H9 (cell line): ENCODE data around the gene SF3B1. TPM values are rescaled to one million over a fixed set of nuclear protein-coding genes. Genes with fewer than 3 reads are reported as not detected.

Experiments used
- DNase-seq: peaks from one replicate; pipeline ENCODE4 v3.0.0-alpha.2; 2017
- H2AFZ ChIP-seq: one replicate; pipeline ENCODE4 v1.6.1; 2013; ENCODE audit warnings: mild to moderate bottlenecking, low read length, control low read depth, moderate library complexity
- H2AK5ac ChIP-seq: 2 replicates; pipeline ENCODE4 v1.6.1; 2013; ENCODE audit warnings: low read length, control low read depth, mixed read lengths; ENCODE audit not compliant: insufficient read length
- H2BK120ac ChIP-seq: one replicate; pipeline ENCODE4 v1.6.1; 2013; ENCODE audit warnings: low read depth, mild to moderate bottlenecking, low read length, control low read depth, inconsistent platforms; ENCODE audit not compliant: poor library complexity, severe bottlenecking
- H2BK12ac ChIP-seq: 2 replicates; pipeline ENCODE4 v1.6.1; 2013; ENCODE audit warnings: low read length, control low read depth, mixed read lengths, low read depth; ENCODE audit not compliant: insufficient read length
- H2BK15ac ChIP-seq: 2 replicates; pipeline ENCODE4 v1.6.1; 2013; ENCODE audit warnings: low read depth, low read length, control low read depth
- H2BK20ac ChIP-seq: one replicate; pipeline ENCODE4 v1.6.1; 2013; ENCODE audit warnings: low read depth, mild to moderate bottlenecking, low read length, control low read depth, inconsistent platforms; ENCODE audit not compliant: poor library complexity, severe bottlenecking
- H2BK5ac ChIP-seq: 2 replicates; pipeline ENCODE4 v1.6.1; 2013; ENCODE audit warnings: low read length, control low read depth, mixed read lengths; ENCODE audit not compliant: insufficient read length
- H3K14ac ChIP-seq: 2 replicates; pipeline ENCODE4 v1.6.1; 2013; ENCODE audit warnings: low read length, control low read depth; ENCODE audit not compliant: insufficient read depth
- H3K18ac ChIP-seq: 2 replicates; pipeline ENCODE4 v1.6.1; 2013; ENCODE audit warnings: low read depth, mild to moderate bottlenecking, mixed read lengths, low read length, control low read depth; ENCODE audit not compliant: insufficient read length
- H3K23ac ChIP-seq: 2 replicates; pipeline ENCODE4 v1.6.1; 2013; ENCODE audit warnings: low read length, control low read depth, mixed read lengths, low read depth; ENCODE audit not compliant: insufficient read length
- H3K23me2 ChIP-seq: 2 replicates; pipeline ENCODE4 v1.6.1; 2013; ENCODE audit warnings: low read depth, mild to moderate bottlenecking, mixed read lengths, low read length, control low read depth; ENCODE audit not compliant: insufficient read length, poor library complexity, severe bottlenecking
- H3K27ac ChIP-seq: 2 replicates; pipeline ENCODE4 v1.5.1; 2013; ENCODE audit warnings: low read length, control low read depth, mixed read lengths, low read depth; ENCODE audit not compliant: insufficient read length
- H3K27me3 ChIP-seq: 2 replicates; pipeline ENCODE4 v1.6.1; 2013; ENCODE audit warnings: low read length, control low read depth, inconsistent platforms; ENCODE audit not compliant: insufficient read depth
- H3K4ac ChIP-seq: 2 replicates; pipeline ENCODE4 v1.6.1; 2013; ENCODE audit warnings: low read depth, mild to moderate bottlenecking, control low read depth, inconsistent platforms, low read length, moderate library complexity
- H3K4me1 ChIP-seq: 2 replicates; pipeline ENCODE4 v1.6.1; 2013; ENCODE audit warnings: low read length, control low read depth, inconsistent platforms; ENCODE audit not compliant: insufficient read depth
- H3K4me2 ChIP-seq: 2 replicates; pipeline ENCODE4 v1.6.1; 2013; ENCODE audit warnings: low read length, control low read depth, mixed read lengths; ENCODE audit not compliant: insufficient read length, insufficient read depth
- H3K56ac ChIP-seq: 2 replicates; pipeline ENCODE4 v1.6.1; 2013; ENCODE audit warnings: low read depth, mild to moderate bottlenecking, mixed read lengths, low read length, control low read depth; ENCODE audit not compliant: insufficient read length
- H3K79me1 ChIP-seq: 2 replicates; pipeline ENCODE4 v1.6.1; 2013; ENCODE audit warnings: low read depth, mild to moderate bottlenecking, moderate library complexity, low read length, control low read depth, inconsistent platforms; ENCODE audit not compliant: insufficient read depth, poor library complexity, severe bottlenecking
- H3K79me2 ChIP-seq: 2 replicates; pipeline ENCODE4 v1.6.1; 2013; ENCODE audit warnings: low read length, control low read depth, inconsistent platforms; ENCODE audit not compliant: insufficient read depth
- H3K9ac ChIP-seq: 2 replicates; pipeline ENCODE4 v1.6.1; 2013; ENCODE audit warnings: low read length, control low read depth, mixed read lengths; ENCODE audit not compliant: insufficient read length; ENCODE audit errors: extremely low read depth
- H3K9me3 ChIP-seq: one replicate; pipeline ENCODE4 v1.6.1; 2013; ENCODE audit warnings: low read depth, low read length, inconsistent platforms; ENCODE audit not compliant: control insufficient read depth
- H3T11ph ChIP-seq: one replicate; pipeline ENCODE4 v1.6.1; 2013; ENCODE audit warnings: mild to moderate bottlenecking, low read length, control low read depth, inconsistent platforms
- H4K20me1 ChIP-seq: one replicate; pipeline ENCODE4 v1.6.1; 2013; ENCODE audit not compliant: control insufficient read depth, insufficient read length, insufficient read depth
- H4K5ac ChIP-seq: 2 replicates; pipeline ENCODE4 v1.6.1; 2013; ENCODE audit warnings: low read depth, mild to moderate bottlenecking, mixed read lengths, low read length, control low read depth; ENCODE audit not compliant: insufficient read length
- H4K8ac ChIP-seq: replicated peaks from 2 replicates; pipeline ENCODE4 v1.6.1; 2013; ENCODE audit warnings: low read length, control low read depth, mixed read lengths, low read depth; ENCODE audit not compliant: insufficient read length
- H4K91ac ChIP-seq: 2 replicates; pipeline ENCODE4 v1.6.1; 2013; ENCODE audit warnings: low read depth, mild to moderate bottlenecking, moderate library complexity, mixed read lengths, low read length, control low read depth; ENCODE audit not compliant: insufficient read length
- H3K27ac Mint-ChIP-seq, 3 experiments: 2 replicates in 2 of 3; 3 replicates in 1 of 3; pipeline ENCODE4 v1.8.0; 2020 to 2021; ENCODE audit warnings: mixed read lengths in 3 of 3, mild to moderate bottlenecking in 1 of 3, moderate library complexity in 1 of 3
- H3K27me3 Mint-ChIP-seq: 2 replicates; pipeline ENCODE4 v1.8.0; 2021; ENCODE audit warnings: low read depth, mild to moderate bottlenecking, moderate library complexity, mixed read lengths
- H3K36me3 Mint-ChIP-seq, 3 experiments: 2 replicates in 2 of 3; 3 replicates in 1 of 3; pipeline ENCODE4 v1.8.0; 2020 to 2021; ENCODE audit warnings: low read depth in 3 of 3, mixed read lengths in 3 of 3; ENCODE audit not compliant: insufficient read depth in 1 of 3
- H3K4me1 Mint-ChIP-seq, 2 experiments: 2 replicates each; pipeline ENCODE4 v1.8.0; 2020; ENCODE audit warnings: mixed read lengths in 2 of 2
- H3K4me3 Mint-ChIP-seq, 2 experiments: 2 replicates in 1 of 2; 3 replicates in 1 of 2; pipeline ENCODE4 v1.8.0; 2020 to 2021; ENCODE audit warnings: mild to moderate bottlenecking in 2 of 2, mixed read lengths in 2 of 2, moderate library complexity in 1 of 2
- H3K9me3 Mint-ChIP-seq, 2 experiments: 2 replicates in 1 of 2; 3 replicates in 1 of 2; pipeline ENCODE4 v1.8.0; 2020; ENCODE audit warnings: mild to moderate bottlenecking in 2 of 2, mixed read lengths in 2 of 2, moderate library complexity in 1 of 2
- CTCF ChIP-seq: fragments of 200-600 bp; sonication (generic); conservative IDR thresholded peaks from 3 replicates; pipeline ENCODE4 v1.8.0; 2021; ENCODE audit warnings: antibody characterized with exemption, mild to moderate bottlenecking
- WGBS: extraction: QIAGEN DNeasy Blood & Tissue Kit; methylation state at CpG from one replicate; pipeline ENCODE4 v1.1.7; 2013; ENCODE audit warnings: missing lambda C conversion rate, low lambda C conversion rate, mixed read lengths; ENCODE audit not compliant: insufficient read length; ENCODE audit errors: extremely low coverage; 5-methylcytosine and 5-hydroxymethylcytosine counted together
- total RNA-seq: library from RNA; stranded (reverse); gene quantifications from 2 replicates; pipeline ENCODE4 v1.2.1, GENCODE V29; 2021

SF3B1 gene
- total RNA-seq, 1 experiment from 2014 or later: 278 TPM

DNA sequence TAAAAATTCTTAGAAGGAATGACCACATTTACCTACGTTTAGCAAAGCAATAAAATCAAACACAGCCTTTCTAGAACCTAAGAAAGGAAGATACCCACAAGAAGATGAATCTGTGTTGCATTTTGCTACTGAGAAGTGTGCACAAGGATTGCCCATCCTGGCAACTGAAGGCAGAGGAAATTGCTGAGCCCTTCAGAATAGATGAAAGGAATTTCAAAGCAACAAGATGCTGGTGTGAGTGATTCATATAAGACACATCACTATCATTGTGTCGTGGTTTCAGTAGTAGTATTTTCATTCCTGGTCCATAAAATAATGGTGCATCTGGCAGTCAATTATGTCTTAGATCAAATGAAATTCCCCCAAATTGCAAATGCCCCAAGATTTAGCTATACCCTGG lies 75.9 kb downstream of the SF3B1 start:
- DNase-seq: no peak
- H2AFZ ChIP-seq: no peak overlapping the region
- H2AK5ac ChIP-seq: no peak overlapping the region
- H3T11ph ChIP-seq: no peak overlapping the region
- TF ChIP-seq CTCF: no peak
- no peak overlapping the region for H4K8ac ChIP-seq
- H3K4me2 ChIP-seq: no peak overlapping the region
- WGBS: no CpG with 5 or more reads among the region's 2 CpGs
- H3K9ac ChIP-seq: no peak overlapping the region
- H2BK5ac ChIP-seq: no peak overlapping the region
- no peaks in the 10 kb centered on the region for H3K79me1 ChIP-seq
- no peaks in the 10 kb centered on the region for H3K79me2 ChIP-seq
- H3K27me3 Mint-ChIP-seq: no peaks in the 10 kb centered on the region
- no peaks in the 10 kb centered on the region for H3K23me2 ChIP-seq
- H3K36me3 Mint-ChIP-seq: no peaks in the 10 kb centered on the region
- no peaks in the 10 kb centered on the region for H3K4me1 ChIP-seq
- H3K56ac ChIP-seq: no peak overlapping the region
- no peak overlapping the region for H3K23ac ChIP-seq
- H2BK15ac ChIP-seq: no peak overlapping the region
- no peaks in the 10 kb centered on the region for H3K9me3 ChIP-seq
- no peak overlapping the region for H4K5ac ChIP-seq
- 0 out of 5 replicates have a peak, but pooled peaks cover 0 to 2% of the 10 kb centered on the region in 2 experiments for H3K9me3 Mint-ChIP-seq
- no peaks in the 10 kb centered on the region for H4K20me1 ChIP-seq
- H3K27ac Mint-ChIP-seq: no peak overlapping the region
- peaks cover 0 to 6% of the 10 kb centered on the region in 2 experiments; a peak in 3 of 4 replicates for H3K4me1 Mint-ChIP-seq
- H2BK12ac ChIP-seq: no peak overlapping the region
- H3K14ac ChIP-seq: no peak overlapping the region
- no peaks in the 10 kb centered on the region for H3K27me3 ChIP-seq
- H2BK120ac ChIP-seq: no peak overlapping the region
- H3K18ac ChIP-seq: no peak overlapping the region
- H3K4ac ChIP-seq: no peak overlapping the region
- no peak overlapping the region for H3K27ac ChIP-seq
- no peak overlapping the region for H2BK20ac ChIP-seq
- no peak overlapping the region for H4K91ac ChIP-seq
- H3K4me3 Mint-ChIP-seq: no peak overlapping the region
